ENCODE results near the gene KRT34. TPM values are rescaled to one million over a fixed set of nuclear protein-coding genes. Genes with fewer than 3 reads are reported as not detected.

KRT34 gene
- total RNA-seq, 1 donor from 2014 or later, result 15.1 TPM

- H3K4me3 ChIP-seq (ENCODE audit: low read depth, low read length), result no peak overlapping the region
- DNase-seq (ENCODE audit: low read depth), result no peak
- TF ChIP-seq CTCF (conservative IDR thresholded peaks at IDR 0.05; ENCODE audit: low read depth, low read length), result no peak
Observed at GRCh38 chr17:41340494-41340893, 41.6 kb downstream of the KRT34 start.

DNA sequence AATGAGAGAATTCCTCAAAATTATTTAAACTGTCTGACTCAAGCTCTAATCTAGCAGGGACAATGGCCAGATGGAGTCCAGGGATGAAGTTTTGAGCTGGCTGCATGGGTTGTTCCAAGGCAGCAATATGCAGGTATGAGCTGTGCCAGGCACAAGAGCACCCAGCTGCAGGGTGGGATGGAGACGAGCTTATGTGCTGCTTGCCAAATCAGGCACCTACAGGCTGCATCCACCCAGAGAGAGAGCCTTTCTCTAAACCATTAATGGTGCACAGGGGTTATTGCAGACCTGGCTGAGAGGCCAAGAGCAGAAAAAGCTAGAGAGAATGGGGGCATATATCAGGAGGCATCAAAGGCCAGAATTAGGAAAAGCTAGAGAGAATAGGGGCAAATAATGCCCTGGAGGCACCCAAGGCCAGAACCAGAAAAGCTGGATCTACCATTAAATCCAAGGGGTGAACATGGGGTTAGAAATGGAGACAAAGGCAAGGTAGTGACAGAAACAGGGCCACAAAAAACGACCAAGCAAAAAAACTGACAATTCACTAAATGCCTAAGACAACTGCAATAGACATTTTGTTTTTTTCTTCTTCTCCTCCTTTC is 42.4 kb downstream of the KRT34 start:
- no peak for DNase-seq (ENCODE audit: low read depth)
- H3K4me3 ChIP-seq (ENCODE audit: low read depth, low read length), result no peak overlapping the region
- no peak for TF ChIP-seq CTCF (conservative IDR thresholded peaks at IDR 0.05; ENCODE audit: low read depth, low read length)

GRCh38 chr17:41338961-41339485 is 43.1 kb downstream of the KRT34 start:
- DNase-seq (ENCODE audit: low read depth), result no peak
- TF ChIP-seq CTCF (conservative IDR thresholded peaks at IDR 0.05; ENCODE audit: low read depth, low read length), result no peak
- H3K4me3 ChIP-seq (ENCODE audit: low read depth, low read length), result no peak overlapping the region

DNA sequence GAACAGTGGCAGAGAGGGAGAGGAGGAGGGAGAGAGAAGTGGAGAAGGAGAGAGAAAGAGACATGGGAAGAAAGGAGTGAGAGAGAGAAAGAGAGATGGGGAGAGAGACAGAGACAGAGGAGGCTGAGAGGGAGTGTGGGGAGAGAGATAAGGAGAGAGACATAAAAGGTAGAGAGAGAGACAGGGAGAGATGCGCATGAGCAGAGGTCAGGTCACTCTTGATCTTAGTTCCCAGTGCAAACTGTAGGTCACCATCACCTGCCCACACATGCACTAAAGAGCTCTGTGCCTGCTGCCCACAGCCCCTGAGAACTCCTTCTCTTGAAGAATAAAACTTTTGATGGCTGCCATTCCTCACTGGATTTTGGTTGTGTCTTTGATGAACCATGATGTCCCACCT is 46.4 kb downstream of the KRT34 start:
- no peak for DNase-seq (ENCODE audit: low read depth)
- no peak for TF ChIP-seq CTCF (conservative IDR thresholded peaks at IDR 0.05; ENCODE audit: low read depth, low read length)

DNA sequence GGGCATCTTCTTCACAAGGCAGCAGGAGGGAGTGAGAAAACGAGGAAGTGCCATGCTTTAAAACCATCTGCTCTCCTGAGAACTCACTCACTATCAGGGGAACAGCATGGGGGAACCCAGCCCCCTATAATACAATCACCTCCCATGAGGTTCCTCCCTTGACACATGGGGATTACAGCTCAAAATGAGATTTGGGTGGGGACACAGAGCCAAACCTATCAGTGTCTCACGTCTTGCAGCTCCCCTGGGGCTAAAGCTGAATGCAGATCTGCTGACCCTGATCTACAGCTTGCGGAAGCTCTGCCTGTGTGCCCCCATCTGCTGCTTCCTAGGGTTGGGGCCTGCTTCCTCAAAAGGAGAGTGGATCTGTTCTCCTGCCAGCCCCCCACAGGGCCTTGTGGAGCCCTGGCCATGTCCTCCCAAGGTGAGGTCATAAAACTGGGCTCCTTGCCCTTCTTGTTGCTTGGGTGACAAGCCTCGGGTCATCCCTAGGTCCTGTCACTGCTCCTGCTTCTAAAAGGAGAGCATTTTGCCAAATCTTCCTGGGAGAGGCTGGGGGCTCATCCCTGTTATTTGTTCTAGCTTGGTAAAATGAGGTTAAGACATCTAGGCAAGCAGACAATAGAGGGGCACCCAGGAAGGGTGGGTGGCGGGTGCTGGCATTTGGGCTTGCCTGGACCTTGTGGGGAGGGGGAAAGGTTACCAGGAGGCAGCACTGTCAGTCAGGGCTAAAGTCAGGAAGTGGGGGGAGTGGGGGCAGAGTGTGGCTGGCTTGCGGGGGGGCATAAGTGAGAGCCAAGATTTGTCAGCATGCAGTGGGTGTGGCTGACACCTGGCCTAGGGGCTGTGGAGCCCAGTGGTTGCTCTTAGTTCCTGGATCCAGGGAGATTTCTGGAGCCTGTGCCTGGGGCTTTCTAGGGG is 47.5 kb downstream of the KRT34 start:
- no peak for DNase-seq (ENCODE audit: low read depth)
- TF ChIP-seq CTCF (conservative IDR thresholded peaks at IDR 0.05; ENCODE audit: low read depth, low read length), result no peak
- H3K4me3 ChIP-seq (ENCODE audit: low read depth, low read length), result no peak overlapping the region

More for the DNA sequence above, 46.4 kb downstream of the KRT34 start:
- no peak overlapping the region for H3K4me3 ChIP-seq (ENCODE audit: low read depth, low read length)

- H3K4me3 ChIP-seq (ENCODE audit: low read depth, low read length), result no peak overlapping the region
- DNase-seq (ENCODE audit: low read depth), result no peak
- no peak for TF ChIP-seq CTCF (conservative IDR thresholded peaks at IDR 0.05; ENCODE audit: low read depth, low read length)
Observed at GRCh38 chr17:41333836-41334235, 48.3 kb downstream of the KRT34 start.

Data from epithelial cell of proximal tubule (primary cell).